Measurements from ENCODE around the gene MAP4K4. TPM values are rescaled to one million over a fixed set of nuclear protein-coding genes. Genes with fewer than 3 reads are reported as not detected.

The MAP4K4 gene
- total and polyA plus RNA-seq, 2 of the 13 experiments (the other 11 are each of a cell fraction or from before 2014, with no cell fraction given) = 105 to 264 TPM

DNA sequence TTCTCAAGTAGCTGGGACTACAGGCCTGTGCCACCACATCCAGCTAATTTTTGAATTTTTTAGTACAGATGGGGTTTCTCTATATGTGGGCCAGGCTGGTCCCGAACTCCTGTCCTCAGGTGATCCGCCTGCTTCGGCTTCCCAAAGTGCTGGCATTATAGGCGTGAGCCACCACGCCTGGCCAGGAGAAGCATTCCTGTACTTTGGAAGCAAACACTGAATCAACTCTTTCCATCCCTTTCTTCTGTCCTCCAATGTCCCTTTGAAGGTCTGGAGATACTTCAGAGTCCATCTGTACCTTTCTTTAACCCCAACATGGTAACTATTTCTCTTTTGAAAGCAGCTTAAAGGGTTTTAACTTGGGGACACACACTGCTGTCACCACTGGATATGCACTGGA, 23.6 kb upstream of the MAP4K4 start (continued):
- TF ChIP-seq, protein P1, sequence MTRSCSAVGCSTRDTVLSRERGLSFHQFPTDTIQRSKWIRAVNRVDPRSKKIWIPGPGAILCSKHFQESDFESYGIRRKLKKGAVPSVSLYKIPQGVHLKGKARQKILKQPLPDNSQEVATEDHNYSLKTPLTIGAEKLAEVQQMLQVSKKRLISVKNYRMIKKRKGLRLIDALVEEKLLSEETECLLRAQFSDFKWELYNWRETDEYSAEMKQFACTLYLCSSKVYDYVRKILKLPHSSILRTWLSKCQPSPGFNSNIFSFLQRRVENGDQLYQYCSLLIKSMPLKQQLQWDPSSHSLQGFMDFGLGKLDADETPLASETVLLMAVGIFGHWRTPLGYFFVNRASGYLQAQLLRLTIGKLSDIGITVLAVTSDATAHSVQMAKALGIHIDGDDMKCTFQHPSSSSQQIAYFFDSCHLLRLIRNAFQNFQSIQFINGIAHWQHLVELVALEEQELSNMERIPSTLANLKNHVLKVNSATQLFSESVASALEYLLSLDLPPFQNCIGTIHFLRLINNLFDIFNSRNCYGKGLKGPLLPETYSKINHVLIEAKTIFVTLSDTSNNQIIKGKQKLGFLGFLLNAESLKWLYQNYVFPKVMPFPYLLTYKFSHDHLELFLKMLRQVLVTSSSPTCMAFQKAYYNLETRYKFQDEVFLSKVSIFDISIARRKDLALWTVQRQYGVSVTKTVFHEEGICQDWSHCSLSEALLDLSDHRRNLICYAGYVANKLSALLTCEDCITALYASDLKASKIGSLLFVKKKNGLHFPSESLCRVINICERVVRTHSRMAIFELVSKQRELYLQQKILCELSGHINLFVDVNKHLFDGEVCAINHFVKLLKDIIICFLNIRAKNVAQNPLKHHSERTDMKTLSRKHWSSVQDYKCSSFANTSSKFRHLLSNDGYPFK (CRISPR knock-in tag; IDR thresholded peaks at IDR 0.05; ENCODE audit: borderline replicate concordance) = 0 out of 2 replicates have a peak, but pooled peaks have one; percentile 4
- TF ChIP-seq, protein P2, sequence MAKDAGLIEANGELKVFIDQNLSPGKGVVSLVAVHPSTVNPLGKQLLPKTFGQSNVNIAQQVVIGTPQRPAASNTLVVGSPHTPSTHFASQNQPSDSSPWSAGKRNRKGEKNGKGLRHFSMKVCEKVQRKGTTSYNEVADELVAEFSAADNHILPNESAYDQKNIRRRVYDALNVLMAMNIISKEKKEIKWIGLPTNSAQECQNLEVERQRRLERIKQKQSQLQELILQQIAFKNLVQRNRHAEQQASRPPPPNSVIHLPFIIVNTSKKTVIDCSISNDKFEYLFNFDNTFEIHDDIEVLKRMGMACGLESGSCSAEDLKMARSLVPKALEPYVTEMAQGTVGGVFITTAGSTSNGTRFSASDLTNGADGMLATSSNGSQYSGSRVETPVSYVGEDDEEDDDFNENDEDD (CRISPR knock-in tag; IDR thresholded peaks at IDR 0.05; ENCODE audit: borderline replicate concordance) = no peak; the same call in 1 of the 2 replicates
- no peak for TF ChIP-seq SPEN (CRISPR knock-in tag; IDR thresholded peaks at IDR 0.05; ENCODE audit: low read depth)
- TF ChIP-seq ZSCAN25 (CRISPR knock-in tag; IDR thresholded peaks at IDR 0.05) = no peak
- TF ChIP-seq FOXJ3 (CRISPR knock-in tag; IDR thresholded peaks at IDR 0.05; ENCODE audit: borderline replicate concordance) = 0 out of 2 replicates have a peak, but pooled peaks have one; percentile 69
- TF ChIP-seq ZNF512B (CRISPR knock-in tag; IDR thresholded peaks at IDR 0.05; ENCODE audit: borderline replicate concordance) = no peak
- TF ChIP-seq ZFP36L1 (CRISPR knock-in tag; IDR thresholded peaks at IDR 0.05) = no peak
- no peak for TF ChIP-seq SNAPC2 (CRISPR knock-in tag; IDR thresholded peaks at IDR 0.05)
- no peak for TF ChIP-seq PHB2 (IDR thresholded peaks at IDR 0.05; ENCODE audit: partially characterized antibody)
- TF ChIP-seq, protein P3, sequence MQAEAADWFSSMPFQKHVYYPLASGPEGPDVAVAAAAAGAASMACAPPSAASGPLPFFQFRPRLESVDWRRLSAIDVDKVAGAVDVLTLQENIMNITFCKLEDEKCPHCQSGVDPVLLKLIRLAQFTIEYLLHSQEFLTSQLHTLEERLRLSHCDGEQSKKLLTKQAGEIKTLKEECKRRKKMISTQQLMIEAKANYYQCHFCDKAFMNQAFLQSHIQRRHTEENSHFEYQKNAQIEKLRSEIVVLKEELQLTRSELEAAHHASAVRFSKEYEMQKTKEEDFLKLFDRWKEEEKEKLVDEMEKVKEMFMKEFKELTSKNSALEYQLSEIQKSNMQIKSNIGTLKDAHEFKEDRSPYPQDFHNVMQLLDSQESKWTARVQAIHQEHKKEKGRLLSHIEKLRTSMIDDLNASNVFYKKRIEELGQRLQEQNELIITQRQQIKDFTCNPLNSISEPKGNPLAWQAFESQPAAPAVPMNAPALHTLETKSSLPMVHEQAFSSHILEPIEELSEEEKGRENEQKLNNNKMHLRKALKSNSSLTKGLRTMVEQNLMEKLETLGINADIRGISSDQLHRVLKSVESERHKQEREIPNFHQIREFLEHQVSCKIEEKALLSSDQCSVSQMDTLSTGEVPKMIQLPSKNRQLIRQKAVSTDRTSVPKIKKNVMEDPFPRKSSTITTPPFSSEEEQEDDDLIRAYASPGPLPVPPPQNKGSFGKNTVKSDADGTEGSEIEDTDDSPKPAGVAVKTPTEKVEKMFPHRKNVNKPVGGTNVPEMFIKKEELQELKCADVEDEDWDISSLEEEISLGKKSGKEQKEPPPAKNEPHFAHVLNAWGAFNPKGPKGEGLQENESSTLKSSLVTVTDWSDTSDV (CRISPR knock-in tag; IDR thresholded peaks at IDR 0.05) = no peak
- TF ChIP-seq, protein P4, sequence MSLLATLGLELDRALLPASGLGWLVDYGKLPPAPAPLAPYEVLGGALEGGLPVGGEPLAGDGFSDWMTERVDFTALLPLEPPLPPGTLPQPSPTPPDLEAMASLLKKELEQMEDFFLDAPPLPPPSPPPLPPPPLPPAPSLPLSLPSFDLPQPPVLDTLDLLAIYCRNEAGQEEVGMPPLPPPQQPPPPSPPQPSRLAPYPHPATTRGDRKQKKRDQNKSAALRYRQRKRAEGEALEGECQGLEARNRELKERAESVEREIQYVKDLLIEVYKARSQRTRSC (CRISPR knock-in tag; IDR thresholded peaks at IDR 0.05; ENCODE audit: low read depth) = no peak
- 0 out of 2 replicates have a peak, but pooled peaks have one; percentile 20 for TF ChIP-seq ESRRA (CRISPR knock-in tag; IDR thresholded peaks at IDR 0.05; ENCODE audit: low read depth)
- TF ChIP-seq IKZF1 (IDR thresholded peaks at IDR 0.05) = no peak
- peak; percentile 47; the same call in 1 of the 2 replicates for TF ChIP-seq ZNF331 (CRISPR knock-in tag; IDR thresholded peaks at IDR 0.05)
- TF ChIP-seq, protein P5, sequence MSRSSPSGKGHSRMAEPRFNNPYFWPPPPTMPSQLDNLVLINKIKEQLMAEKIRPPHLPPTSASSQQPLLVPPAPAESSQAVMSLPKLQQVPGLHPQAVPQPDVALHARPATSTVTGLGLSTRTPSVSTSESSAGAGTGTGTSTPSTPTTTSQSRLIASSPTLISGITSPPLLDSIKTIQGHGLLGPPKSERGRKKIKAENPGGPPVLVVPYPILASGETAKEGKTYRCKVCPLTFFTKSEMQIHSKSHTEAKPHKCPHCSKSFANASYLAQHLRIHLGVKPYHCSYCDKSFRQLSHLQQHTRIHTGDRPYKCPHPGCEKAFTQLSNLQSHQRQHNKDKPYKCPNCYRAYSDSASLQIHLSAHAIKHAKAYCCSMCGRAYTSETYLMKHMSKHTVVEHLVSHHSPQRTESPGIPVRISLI (CRISPR knock-in tag; IDR thresholded peaks at IDR 0.05; ENCODE audit: borderline replicate concordance) = 0 out of 2 replicates have a peak, but pooled peaks have one; percentile 34
- TF ChIP-seq ZNF33B (CRISPR knock-in tag; IDR thresholded peaks at IDR 0.05) = 0 out of 2 replicates have a peak, but pooled peaks have one; percentile 23
